ENCODE results near the gene TMEM184B.

DNA sequence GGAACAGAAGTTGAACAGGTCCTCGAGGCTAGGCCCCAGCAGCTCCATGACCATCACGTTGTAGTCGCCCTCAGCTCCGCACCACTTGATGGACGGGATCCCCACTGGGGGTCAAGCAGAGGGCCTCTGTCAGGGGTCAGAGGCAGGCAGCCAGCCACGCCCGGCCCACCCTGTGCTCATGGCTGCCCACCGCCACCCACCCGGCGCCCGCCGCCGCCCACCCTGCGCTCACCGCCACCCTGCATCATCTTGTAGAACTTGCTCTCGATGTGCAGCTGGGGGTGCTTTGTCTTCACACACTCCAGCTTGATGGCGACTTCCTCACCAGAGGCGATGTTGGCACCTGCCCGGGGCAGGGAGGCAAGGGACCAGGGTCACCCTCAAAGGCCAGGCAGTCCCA lies 30.1 kb upstream of the TMEM184B start:
- TF ChIP-seq CTCF (IDR thresholded peaks at IDR 0.05) (no peak), POLR2A (IDR thresholded peaks at IDR 0.05) (no peak)
